Mammary epithelial cell (primary cell): ENCODE measurements around the gene AKR1C2.

ENCODE experiments used
- EZH2 ChIP-seq: IDR thresholded peaks from 2 replicates; pipeline ENCODE4 v1.6.1; 2012; ENCODE audit warnings: low read length, inconsistent platforms, borderline replicate concordance
- TF ChIP-seq, protein P1 (sequence below), 2 donors: IDR thresholded peaks in 1 of 2; conservative IDR thresholded peaks in 1 of 2; 2 replicates each; pipeline ENCODE4 v1.5.1; 2011 to 2012; ENCODE audit warnings: inconsistent platforms in 2 of 2, low read length in 2 of 2, mild to moderate bottlenecking in 2 of 2, control low read depth in 1 of 2, low read depth in 1 of 2; ENCODE audit not compliant: insufficient read depth in 1 of 2; ENCODE audit errors: extremely low read depth in 1 of 2

- TF ChIP-seq, protein P1, sequence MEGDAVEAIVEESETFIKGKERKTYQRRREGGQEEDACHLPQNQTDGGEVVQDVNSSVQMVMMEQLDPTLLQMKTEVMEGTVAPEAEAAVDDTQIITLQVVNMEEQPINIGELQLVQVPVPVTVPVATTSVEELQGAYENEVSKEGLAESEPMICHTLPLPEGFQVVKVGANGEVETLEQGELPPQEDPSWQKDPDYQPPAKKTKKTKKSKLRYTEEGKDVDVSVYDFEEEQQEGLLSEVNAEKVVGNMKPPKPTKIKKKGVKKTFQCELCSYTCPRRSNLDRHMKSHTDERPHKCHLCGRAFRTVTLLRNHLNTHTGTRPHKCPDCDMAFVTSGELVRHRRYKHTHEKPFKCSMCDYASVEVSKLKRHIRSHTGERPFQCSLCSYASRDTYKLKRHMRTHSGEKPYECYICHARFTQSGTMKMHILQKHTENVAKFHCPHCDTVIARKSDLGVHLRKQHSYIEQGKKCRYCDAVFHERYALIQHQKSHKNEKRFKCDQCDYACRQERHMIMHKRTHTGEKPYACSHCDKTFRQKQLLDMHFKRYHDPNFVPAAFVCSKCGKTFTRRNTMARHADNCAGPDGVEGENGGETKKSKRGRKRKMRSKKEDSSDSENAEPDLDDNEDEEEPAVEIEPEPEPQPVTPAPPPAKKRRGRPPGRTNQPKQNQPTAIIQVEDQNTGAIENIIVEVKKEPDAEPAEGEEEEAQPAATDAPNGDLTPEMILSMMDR (conservative IDR thresholded peaks at IDR 0.05 in 1 of 2, IDR thresholded peaks at IDR 0.05 in 1 of 2; ENCODE audit: extremely low read depth in 1 of 2, insufficient read depth in 1 of 2, low read depth in 1 of 2, low read length in 2 of 2): no peak
- TF ChIP-seq EZH2: no peak
These were observed 20.9 kb downstream of the AKR1C2 start for GRCh38 chr10:4982764-4983226.
